ENCODE data around the gene ABCA7. TPM values are rescaled to one million over a fixed set of nuclear protein-coding genes. Genes with fewer than 3 reads are reported as not detected.
A peak's percentile ranks its signal among the peaks of the same experiment; 100 is the strongest.

The ABCA7 gene
- total RNA-seq, 2 experiments from 2014 or later: 28.3 to 29.3 TPM

GRCh38 chr19:1103132-1103707 is 63.3 kb downstream of the ABCA7 start:
- Mint-ChIP-seq H3K9me3 (peaks cover 6% of the 10 kb centered on the region), H3K27me3 (no peaks in the 10 kb centered on the region), H3K4me1 (ENCODE audit: low read depth) (peaks cover 54% of the 10 kb centered on the region), H3K27ac (peak overlapping the region; percentile 89), H3K36me3 (peaks cover 3% of the 10 kb centered on the region), H3K4me3 (peak overlapping the region; percentile 71)
- ChIA-PET POLR2A (interaction anchor here (0.8 to 4.5 kb wide), 13 partner anchors 14 to 83 kb away, joined by 3 to 25 read pairs (median 3); partner anchors contain the start of genes ARHGAP45 and RNU6-2), CTCF (interaction anchor here (1.0 to 1.8 kb wide), 5 partner anchors 10 to 64 kb away, joined by 3 to 5 read pairs (median 3); no protein-coding TSS in a partner anchor)
- intact Hi-C loops (cut with micrococcal nuclease): loop anchor here (1.0 to 10.0 kb wide), 8 partner anchors 8 to 178 kb away; partner anchors contain the start of genes ARID3A, ATP5F1D, POLR2E and RNU6-2
- no peak for DNase-seq

GRCh38 chr19:1103708-1104310 is 63.9 kb downstream of the ABCA7 start, which contains the start of gene GPX4:
Gene GPX4 (plus strand): TSS chr19:1103994. CDS start chr19:1104044, 50 bp downstream.
- ChIA-PET POLR2A (interaction anchor here (0.6 to 4.5 kb wide), 12 partner anchors 9 to 84 kb away, joined by 3 to 25 read pairs (median 4); partner anchors contain the start of genes ARHGAP45 and RNU6-2), CTCF (interaction anchor here (1.3 to 1.8 kb wide), 2 partner anchors 10 to 64 kb away, joined by 3 to 5 read pairs; no protein-coding TSS in a partner anchor)
- peak; percentile 99 for DNase-seq
- H3K27me3 Mint-ChIP-seq: no peaks in the 10 kb centered on the region
- peaks cover 6% of the 10 kb centered on the region for H3K9me3 Mint-ChIP-seq
- intact Hi-C loops (cut with micrococcal nuclease): loop anchor here (1.0 to 10.0 kb wide), 8 partner anchors 9 to 179 kb away; partner anchors contain the start of genes ARID3A, ATP5F1D, POLR2E and RNU6-2
- peaks cover 50% of the 10 kb centered on the region for H3K4me1 Mint-ChIP-seq (ENCODE audit: low read depth)
- H3K4me3 Mint-ChIP-seq: peak within 1 kb of the TSS; percentile 75
- peak within 1 kb of the TSS; percentile 89 for H3K27ac Mint-ChIP-seq
- H3K36me3 Mint-ChIP-seq: peaks cover 5% of the 10 kb centered on the region

- POLR2A ChIA-PET: interaction anchor here (0.6 to 4.5 kb wide), 9 partner anchors 10 to 164 kb away, joined by 3 to 25 read pairs (median 4); partner anchors contain the start of gene ARHGAP45
- intact Hi-C loops (cut with micrococcal nuclease): loop anchor here (5.0 to 10.0 kb wide), 3 partner anchors 88 to 180 kb away; partner anchors contain the start of genes ARID3A and ATP5F1D
- Mint-ChIP-seq H3K4me3 (peak overlapping the region; percentile 75), H3K4me1 (ENCODE audit: low read depth) (peaks cover 43% of the 10 kb centered on the region), H3K36me3 (peaks cover 5% of the 10 kb centered on the region), H3K9me3 (peaks cover 6% of the 10 kb centered on the region), H3K27ac (no peak overlapping the region), H3K27me3 (no peaks in the 10 kb centered on the region)
- peak; percentile 78 for DNase-seq
- CTCF ChIA-PET: interaction anchor here (1.1 to 1.8 kb wide), 4 partner anchors 9 to 40 kb away, joined by 3 to 5 read pairs (median 3); partner anchors contain the start of gene ARHGAP45
These were observed 64.6 kb downstream of the ABCA7 start for GRCh38 chr19:1104311-1105007.

- no peaks in the 10 kb centered on the region for H3K27me3 Mint-ChIP-seq
- H3K27ac Mint-ChIP-seq: peak overlapping the region; percentile 23
- CTCF ChIA-PET: interaction anchor here (1.1 to 1.8 kb wide), 4 partner anchors 8 to 40 kb away, joined by 3 to 5 read pairs (median 3); partner anchors contain the start of gene ARHGAP45
- H3K9me3 Mint-ChIP-seq: no peaks in the 10 kb centered on the region
- peaks cover 35% of the 10 kb centered on the region for H3K4me1 Mint-ChIP-seq (ENCODE audit: low read depth)
- POLR2A ChIA-PET: interaction anchor here (0.8 to 4.5 kb wide), 6 partner anchors 11 to 164 kb away, joined by 3 to 25 read pairs (median 6); partner anchors contain the start of gene ARHGAP45
- peak overlapping the region; percentile 75 for H3K4me3 Mint-ChIP-seq
- intact Hi-C loops (cut with micrococcal nuclease): loop anchor here (10.0 kb wide), 1 partner anchor 180 kb away; the partner anchor contains the start of gene ARID3A
- DNase-seq: no peak
- peaks cover 8% of the 10 kb centered on the region for H3K36me3 Mint-ChIP-seq
These were observed 65.3 kb downstream of the ABCA7 start for GRCh38 chr19:1105008-1105872.

GRCh38 chr19:1105873-1106840 is 66.2 kb downstream of the ABCA7 start:
- peaks cover 8% of the 10 kb centered on the region for H3K36me3 Mint-ChIP-seq
- H3K27me3 Mint-ChIP-seq: no peaks in the 10 kb centered on the region
- intact Hi-C loops (cut with micrococcal nuclease): loop anchor here (10.0 kb wide), 1 partner anchor 181 kb away; the partner anchor contains the start of gene ARID3A
- ChIA-PET POLR2A (interaction anchor here (0.7 to 1.5 kb wide), 2 partner anchors 25 to 34 kb away, joined by 3 to 9 read pairs; no protein-coding TSS in a partner anchor), CTCF (no interaction called here)
- no peaks in the 10 kb centered on the region for H3K9me3 Mint-ChIP-seq
- H3K27ac Mint-ChIP-seq: peak overlapping the region; percentile 23
- no peak for DNase-seq
- peaks cover 33% of the 10 kb centered on the region for H3K4me1 Mint-ChIP-seq (ENCODE audit: low read depth)
- peak overlapping the region; percentile 49 for H3K4me3 Mint-ChIP-seq

- CTCF ChIA-PET: no interaction called here
- POLR2A ChIA-PET: interaction anchor here (0.7 to 1.5 kb wide), 3 partner anchors 24 to 34 kb away, joined by 3 to 9 read pairs (median 3); no protein-coding TSS in a partner anchor
- Mint-ChIP-seq H3K27ac (peak overlapping the region; percentile 33), H3K4me1 (ENCODE audit: low read depth) (peaks cover 25% of the 10 kb centered on the region), H3K27me3 (no peaks in the 10 kb centered on the region), H3K4me3 (no peak overlapping the region), H3K9me3 (no peaks in the 10 kb centered on the region), H3K36me3 (peaks cover 11% of the 10 kb centered on the region)
- intact Hi-C loops (cut with micrococcal nuclease): loop anchor here (10.0 kb wide), 1 partner anchor 182 kb away; the partner anchor contains the start of gene ARID3A
- no peak for DNase-seq
These were observed 67.1 kb downstream of the ABCA7 start for GRCh38 chr19:1106841-1107660.

- CTCF ChIA-PET: interaction anchor here (0.5 kb wide), 1 partner anchor 86 kb away, joined by 3 read pairs; no protein-coding TSS in a partner anchor
- H3K4me3 Mint-ChIP-seq: no peak overlapping the region
- intact Hi-C loops (cut with micrococcal nuclease): loop anchor here (10.0 kb wide), 1 partner anchor 183 kb away; the partner anchor contains the start of gene ARID3A
- DNase-seq: no peak
- H3K9me3 Mint-ChIP-seq: no peaks in the 10 kb centered on the region
- no peaks in the 10 kb centered on the region for H3K27me3 Mint-ChIP-seq
- H3K4me1 Mint-ChIP-seq (ENCODE audit: low read depth): peaks cover 17% of the 10 kb centered on the region
- peaks cover 12% of the 10 kb centered on the region for H3K36me3 Mint-ChIP-seq
- no peak overlapping the region for H3K27ac Mint-ChIP-seq
- POLR2A ChIA-PET: interaction anchor here (0.8 kb wide), 1 partner anchor 25 kb away, joined by 3 read pairs; no protein-coding TSS in a partner anchor
These were observed 67.9 kb downstream of the ABCA7 start for GRCh38 chr19:1107661-1108261.

GRCh38 chr19:1108291-1109031 is 68.6 kb downstream of the ABCA7 start:
- intact Hi-C loops (cut with micrococcal nuclease): loop anchor here (10.0 kb wide), 1 partner anchor 184 kb away; the partner anchor contains the start of gene ARID3A
- no peak for DNase-seq
- Mint-ChIP-seq H3K27me3 (no peaks in the 10 kb centered on the region), H3K9me3 (no peaks in the 10 kb centered on the region), H3K4me1 (ENCODE audit: low read depth) (peaks cover 12% of the 10 kb centered on the region), H3K4me3 (no peak overlapping the region), H3K36me3 (peaks cover 16% of the 10 kb centered on the region), H3K27ac (no peak overlapping the region)
- ChIA-PET CTCF (no interaction called here), POLR2A (interaction anchor here (0.8 kb wide), 1 partner anchor 26 kb away, joined by 3 read pairs; no protein-coding TSS in a partner anchor)
